Activated B cell treated with CpG ODN at 0.5 μM for 24 hours (primary cell): ENCODE data around the gene MCHR2. TPM values are rescaled to one million over a fixed set of nuclear protein-coding genes. Genes with fewer than 3 reads are reported as not detected.

Source experiments
- ATAC-seq: fragments of 200-7000 bp; cut with Tn5 transposase; one replicate; pipeline ENCODE4 v1.10.0; 2021; ENCODE audit warnings: low read depth, mild to moderate bottlenecking, moderate library complexity
- CTCF ChIA-PET: fragments of 350-600 bp; sonication (Branson Sonifier 250); formaldehyde crosslinking; loops from one replicate; lab custom pipeline; 2021; ENCODE audit warnings: antibody characterized with exemption; lab: Charles Lee
- POLR2A ChIA-PET: fragments of 350-600 bp; sonication (Branson Sonifier 250); formaldehyde crosslinking; loops from one replicate; lab custom pipeline; 2021; ENCODE audit warnings: antibody characterized with exemption; lab: Charles Lee
- DNase-seq: peaks from one replicate; pipeline ENCODE4 v3.0.0; 2022
- H3K27ac Mint-ChIP-seq: one replicate; pipeline ENCODE4 v1.8.0; 2020; ENCODE audit warnings: mixed read lengths
- H3K27me3 Mint-ChIP-seq: one replicate; pipeline ENCODE4 v1.8.0; 2021; ENCODE audit warnings: mixed read lengths
- H3K36me3 Mint-ChIP-seq: one replicate; pipeline ENCODE4 v1.8.0; 2021; ENCODE audit warnings: low read depth, mixed read lengths
- H3K4me1 Mint-ChIP-seq: one replicate; pipeline ENCODE4 v1.8.0; 2021; ENCODE audit warnings: mixed read lengths
- H3K4me3 Mint-ChIP-seq: one replicate; pipeline ENCODE4 v1.8.0; 2020; ENCODE audit warnings: mild to moderate bottlenecking, mixed read lengths
- H3K9me3 Mint-ChIP-seq: one replicate; pipeline ENCODE4 v1.8.0; 2020; ENCODE audit warnings: mixed read lengths
- CTCF ChIP-seq: fragments of 200-600 bp; IDR thresholded peaks from one replicate; pipeline ENCODE4 v1.8.0; 2022; ENCODE audit warnings: antibody characterized with exemption, mild to moderate bottlenecking
- intact Hi-C: fragments of 100-400 bp; cut with micrococcal nuclease; formaldehyde crosslinking; loops from one replicate; pipeline ENCODE4 v1.15.1; 2024
- total RNA-seq: library from RNA; stranded (reverse); gene quantifications from 2 replicates; pipeline ENCODE4 v1.2.3, GENCODE V29; 2022

MCHR2 gene
- total RNA-seq, 1 donor from 2014 or later: not detected

- no peak for TF ChIP-seq CTCF
- Mint-ChIP-seq H3K27ac (no peak overlapping the region), H3K4me1 (no peaks in the 10 kb centered on the region), H3K27me3 (peaks cover 32% of the 10 kb centered on the region), H3K9me3 (no peaks in the 10 kb centered on the region), H3K36me3 (no peaks in the 10 kb centered on the region), H3K4me3 (no peak overlapping the region)
- intact Hi-C loops: no loop called here
- DNase-seq: no peak
- ChIA-PET CTCF (no interaction called here), POLR2A (no interaction called here)
- no peak for ATAC-seq
These were observed 2.1 kb downstream of the MCHR2 start for GRCh38 chr6:99991955-99992354.

GRCh38 chr6:99980741-99981140 is 13.3 kb downstream of the MCHR2 start:
- intact Hi-C loops: no loop called here
- Mint-ChIP-seq H3K36me3 (no peaks in the 10 kb centered on the region), H3K4me3 (no peak overlapping the region), H3K9me3 (no peaks in the 10 kb centered on the region), H3K27ac (no peak overlapping the region), H3K27me3 (peaks cover 2% of the 10 kb centered on the region), H3K4me1 (no peaks in the 10 kb centered on the region)
- CTCF ChIA-PET: no interaction called here
- ATAC-seq: no peak
- no peak for DNase-seq
- POLR2A ChIA-PET: no interaction called here
- TF ChIP-seq CTCF: no peak

GRCh38 chr6:99979953-99980352 is 14.1 kb downstream of the MCHR2 start:
- Mint-ChIP-seq H3K36me3 (no peaks in the 10 kb centered on the region), H3K9me3 (no peaks in the 10 kb centered on the region), H3K27ac (no peak overlapping the region), H3K4me3 (no peak overlapping the region), H3K27me3 (peaks cover 2% of the 10 kb centered on the region), H3K4me1 (no peaks in the 10 kb centered on the region)
- no peak for DNase-seq
- CTCF ChIA-PET: no interaction called here
- POLR2A ChIA-PET: no interaction called here
- intact Hi-C loops: no loop called here
- no peak for ATAC-seq
- TF ChIP-seq CTCF: no peak

GRCh38 chr6:99967052-99967451 is 27.0 kb downstream of the MCHR2 start:
- Mint-ChIP-seq H3K9me3 (no peaks in the 10 kb centered on the region), H3K27me3 (no peaks in the 10 kb centered on the region), H3K27ac (no peak overlapping the region), H3K36me3 (no peaks in the 10 kb centered on the region), H3K4me3 (no peak overlapping the region), H3K4me1 (no peaks in the 10 kb centered on the region)
- intact Hi-C loops: no loop called here
- no peak for DNase-seq
- no peak for TF ChIP-seq CTCF
- CTCF ChIA-PET: no interaction called here
- ATAC-seq: no peak
- POLR2A ChIA-PET: no interaction called here

GRCh38 chr6:99960027-99960426 is 34.0 kb downstream of the MCHR2 start:
- Mint-ChIP-seq H3K9me3 (peaks cover 12% of the 10 kb centered on the region), H3K36me3 (no peaks in the 10 kb centered on the region), H3K27ac (no peak overlapping the region), H3K4me3 (no peak overlapping the region), H3K4me1 (no peaks in the 10 kb centered on the region), H3K27me3 (no peaks in the 10 kb centered on the region)
- no peak for TF ChIP-seq CTCF
- POLR2A ChIA-PET: no interaction called here
- CTCF ChIA-PET: no interaction called here
- ATAC-seq (no peak), DNase-seq (no peak)
- intact Hi-C loops: no loop called here
